Kidney (tissue), 14 donors: Measurements from ENCODE around the gene MYH13. TPM values are rescaled to one million over a fixed set of nuclear protein-coding genes. Genes with fewer than 3 reads are reported as not detected.

Source experiments
- DNase-seq, 5 donors: peaks; one replicate each; pipeline ENCODE4 v3.0.0-alpha.2; 2013 to 2020
- FAIRE-seq: peaks from 2 replicates; lab custom pipeline; 2012; peaks lifted over from hg19 to GRCh38; lab: Jason Lieb, UNC
- H3K27ac ChIP-seq, 2 donors: one replicate each; pipeline ENCODE4 v1.7.0; 2013; ENCODE audit warnings: low read depth in 2 of 2, low read length in 2 of 2, inconsistent platforms in 1 of 2
- H3K27me3 ChIP-seq: one replicate; pipeline ENCODE4 v1.7.1; 2013; ENCODE audit warnings: low read length, inconsistent platforms; ENCODE audit not compliant: control insufficient read depth, insufficient read depth
- H3K36me3 ChIP-seq, 3 donors: one replicate each; pipeline versions ENCODE4 v1.7.0 to v1.7.1; 2013; ENCODE audit warnings: low read length in 3 of 3, control low read depth in 1 of 3, inconsistent platforms in 1 of 3; ENCODE audit not compliant: insufficient read depth in 3 of 3, control insufficient read depth in 2 of 3
- H3K4me1 ChIP-seq, 3 donors: one replicate each; pipeline versions ENCODE4 v1.7.0 to v1.7.1; 2013; ENCODE audit warnings: low read length in 3 of 3, inconsistent platforms in 1 of 3, low read depth in 1 of 3; ENCODE audit not compliant: control insufficient read depth in 2 of 3, insufficient read depth in 2 of 3
- H3K4me3 ChIP-seq, 3 donors: one replicate each; pipeline versions ENCODE4 v1.7.0 to v1.8.1; 2013; ENCODE audit warnings: low read length in 3 of 3, control low read depth in 1 of 3, inconsistent platforms in 1 of 3
- H3K9ac ChIP-seq, 3 donors: one replicate each; pipeline versions ENCODE4 v1.7.0 to v1.7.1; 2013; ENCODE audit warnings: low read length in 3 of 3, control low read depth in 1 of 3, inconsistent platforms in 1 of 3
- H3K9me3 ChIP-seq, 3 donors: one replicate each; pipeline versions ENCODE4 v1.7.0 to v1.7.1; 2013; ENCODE audit warnings: low read length in 3 of 3, control low read depth in 1 of 3, inconsistent platforms in 1 of 3; ENCODE audit not compliant: control insufficient read depth in 2 of 3, insufficient read depth in 1 of 3
- CTCF ChIP-seq: IDR thresholded peaks from 3 replicates; pipeline ENCODE4 v1.5.1; 2012; ENCODE audit warnings: mild to moderate bottlenecking, moderate library complexity, borderline replicate concordance; ENCODE audit not compliant: insufficient read depth; ENCODE audit errors: extremely low read depth
- intact Hi-C: fragments of 100-400 bp; cut with DNase I; formaldehyde crosslinking; loops from one replicate; pipeline ENCODE4 v1.11.1; 2022
- polyA plus RNA-seq: library from polyadenylated mRNA; stranded (reverse); fragments of 350-450 nt; fragmentation: Illumina TruSeq; extraction: RNeasy Lipid Tissue Mini Kit (QIAGEN cat#74804); gene quantifications from one replicate; pipeline ENCODE4 v1.2.3, GENCODE V29; 2014; ENCODE audit warnings: low read depth, low replicate concordance; ENCODE audit not compliant: insufficient read depth
- total RNA-seq: library from RNA; stranded (reverse); fragmentation: NEBNext Ultra II Directional; extraction: Animal tissue kit (Norgen Biotek cat#: 25700); gene quantifications from one replicate; pipeline ENCODE4 v1.2.1, GENCODE V29; 2021
- donor health status: control.
- donor health status: control.
- donor health status: control.
- donor health status: control.
- donor health status: control.
- donor health status: DM: yes; HTN: yes; CAD: no.
- donor health status: Normal renal cell carcinoma (clear cell type).

Gene MYH13
- total and polyA plus RNA-seq, 2 donors from 2014 or later = not detected

- no peak overlapping the region for H3K9ac ChIP-seq
- no peak for TF ChIP-seq CTCF
- no peaks in the 10 kb centered on the region for H3K9me3 ChIP-seq
- no peaks in the 10 kb centered on the region for H3K27me3 ChIP-seq
- no peak overlapping the region for H3K4me3 ChIP-seq
- FAIRE-seq (no peak), DNase-seq (no peak)
- no peaks in the 10 kb centered on the region for H3K36me3 ChIP-seq
- no peaks in the 10 kb centered on the region for H3K4me1 ChIP-seq
- H3K27ac ChIP-seq = no peak overlapping the region
- intact Hi-C loops = no loop called here
Observed at GRCh38 chr17:10337976-10338375, 34.8 kb downstream of the MYH13 start.

GRCh38 chr17:10337136-10337535 lies 35.7 kb downstream of the MYH13 start:
- DNase-seq = no peak
- intact Hi-C loops = no loop called here
- Histone ChIP-seq H3K27ac (no peak overlapping the region), H3K4me1 (no peaks in the 10 kb centered on the region), H3K36me3 (no peaks in the 10 kb centered on the region), H3K9ac (no peak overlapping the region), H3K9me3 (no peaks in the 10 kb centered on the region), H3K4me3 (no peak overlapping the region), H3K27me3 (no peaks in the 10 kb centered on the region)
- FAIRE-seq = no peak
- no peak for TF ChIP-seq CTCF

GRCh38 chr17:10336393-10336792 lies 36.4 kb downstream of the MYH13 start:
- H3K4me1 ChIP-seq = no peaks in the 10 kb centered on the region
- intact Hi-C loops = no loop called here
- TF ChIP-seq CTCF = no peak
- H3K9me3 ChIP-seq = no peaks in the 10 kb centered on the region
- H3K27ac ChIP-seq = no peak overlapping the region
- no peak overlapping the region for H3K9ac ChIP-seq
- no peaks in the 10 kb centered on the region for H3K27me3 ChIP-seq
- no peak overlapping the region for H3K4me3 ChIP-seq
- DNase-seq = no peak
- FAIRE-seq = no peak
- H3K36me3 ChIP-seq = no peaks in the 10 kb centered on the region

- DNase-seq (no peak), FAIRE-seq (no peak)
- Histone ChIP-seq H3K9ac (no peak overlapping the region), H3K4me1 (no peaks in the 10 kb centered on the region), H3K27ac (no peak overlapping the region), H3K9me3 (no peaks in the 10 kb centered on the region), H3K27me3 (no peaks in the 10 kb centered on the region), H3K36me3 (no peaks in the 10 kb centered on the region), H3K4me3 (no peak overlapping the region)
- intact Hi-C loops = no loop called here
- no peak for TF ChIP-seq CTCF
Observed at GRCh38 chr17:10332515-10332914, 40.3 kb downstream of the MYH13 start.
